A549 treated with AZD9567 at 1 μM for 4 hours (cell line): Measurements from ENCODE around the gene TAS2R46. TPM values are rescaled to one million over a fixed set of nuclear protein-coding genes. Genes with fewer than 3 reads are reported as not detected.

Source experiments
- total RNA-seq: library from RNA; stranded (reverse); fragments of 200-300 nt; extraction: Qiagen RNA extraction; gene quantifications from 5 replicates; pipeline ENCODE4 v1.2.3, GENCODE V29; 2022; ENCODE audit not compliant: insufficient read depth

TAS2R46 gene, protein sequence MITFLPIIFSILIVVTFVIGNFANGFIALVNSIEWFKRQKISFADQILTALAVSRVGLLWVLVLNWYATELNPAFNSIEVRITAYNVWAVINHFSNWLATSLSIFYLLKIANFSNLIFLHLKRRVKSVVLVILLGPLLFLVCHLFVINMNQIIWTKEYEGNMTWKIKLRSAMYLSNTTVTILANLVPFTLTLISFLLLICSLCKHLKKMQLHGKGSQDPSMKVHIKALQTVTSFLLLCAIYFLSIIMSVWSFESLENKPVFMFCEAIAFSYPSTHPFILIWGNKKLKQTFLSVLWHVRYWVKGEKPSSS
- total RNA-seq: not detected in 5 replicates

GRCh38 chr12:11062194-11062593, at the start of gene TAS2R46:
TSS of gene TAS2R46 (minus strand) at chr12:11062294. CDS start at chr12:11062294, 0 bp downstream.

DNA sequence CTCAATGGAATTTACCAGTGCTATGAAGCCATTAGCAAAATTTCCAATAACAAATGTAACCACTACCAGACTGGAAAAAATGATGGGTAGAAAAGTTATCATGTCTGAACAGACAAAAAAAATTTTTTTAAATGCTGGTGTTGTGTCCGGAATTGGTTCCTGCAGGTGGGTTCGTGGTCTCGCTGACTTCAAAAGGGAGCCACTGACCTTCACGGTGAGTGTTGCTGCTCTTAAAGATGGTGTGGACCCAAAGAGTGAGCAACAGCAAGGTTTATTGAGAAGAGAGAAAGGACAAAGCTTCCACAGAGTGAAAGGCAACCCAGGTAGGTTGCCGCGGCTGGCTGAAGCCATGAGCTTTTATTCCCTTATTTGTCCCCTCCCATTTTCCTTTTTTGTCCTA, 30.0 kb upstream of the TAS2R46 start, which contains the start of gene TAS2R43:
TSS of gene TAS2R43 (minus strand) at position 186 of the 400 bp plus-strand sequence. CDS start at position 102, 84 bp downstream.

GRCh38 chr12:11031307-11031706, 30.8 kb downstream of the TAS2R46 start, which contains the start of gene TAS2R31:
TSS of gene TAS2R31 (minus strand) at chr12:11031407. CDS start at chr12:11031335, 72 bp downstream.

GRCh38 chr12:11022520-11022919, 39.6 kb downstream of the TAS2R46 start, which contains the start of gene TAS2R19:
TSS of gene TAS2R19 (minus strand) at chr12:11022620. CDS start at chr12:11022571, 49 bp downstream.

Other genes with a start within 250 kb of the TAS2R46 start
- 0.08 to 0.15 TPM (median 0.08 TPM) in 3 of 5 replicates, not detected in the others for gene TAS2R10, start 235.9 kb downstream of the TAS2R46 start, total RNA-seq
- 3.1 to 3.6 TPM (median 3.4 TPM) in 4 of 5 replicates, not detected in the other for gene PRR4, start 212.8 kb downstream of the TAS2R46 start, total RNA-seq
- gene PRH1, start 178.0 kb downstream of the TAS2R46 start, total RNA-seq: 1.0 to 3.7 TPM (median 3.0 TPM) in 4 of 5 replicates, not detected in the other
- not detected in 5 replicates for gene TAS2R13, start 152.7 kb downstream of the TAS2R46 start, total RNA-seq
- gene PRH2, start 133.1 kb downstream of the TAS2R46 start, total RNA-seq: 0.16 to 0.42 TPM in 2 of 5 replicates, not detected in the others
- gene TAS2R14, start 123.0 kb downstream of the TAS2R46 start, total RNA-seq: 0.41 to 0.83 TPM (median 0.72 TPM) in 4 of 5 replicates, not detected in the other
- not detected in 5 replicates for gene TAS2R50, start 75.4 kb downstream of the TAS2R46 start, total RNA-seq
- 0.07 to 0.16 TPM (median 0.09 TPM) in 3 of 5 replicates, not detected in the others for gene TAS2R20, start 64.0 kb downstream of the TAS2R46 start, total RNA-seq
- gene TAS2R19, start 39.7 kb downstream of the TAS2R46 start, total RNA-seq: 0.12 to 0.16 TPM (median 0.16 TPM) in 3 of 5 replicates, not detected in the others
- gene TAS2R31, start 30.9 kb downstream of the TAS2R46 start, total RNA-seq: 0.13 to 0.27 TPM (median 0.22 TPM) in 4 of 5 replicates, not detected in the other
- not detected in 5 replicates for gene TAS2R43, start 30.0 kb upstream of the TAS2R46 start, total RNA-seq
- gene TAS2R30, start 72.3 kb upstream of the TAS2R46 start, total RNA-seq: 0.05 TPM in 1 of 5 replicates, not detected in the others
- 6.3 to 8.5 TPM (median 8.4 TPM) in 5 replicates for gene SMIM10L1, start 108.9 kb upstream of the TAS2R46 start, total RNA-seq
- gene TAS2R42, start 124.6 kb upstream of the TAS2R46 start, total RNA-seq: not detected in 5 replicates
- not detected in 5 replicates for gene PRB3, start 207.4 kb upstream of the TAS2R46 start, total RNA-seq
- not detected in 5 replicates for gene PRB4, start 248.1 kb upstream of the TAS2R46 start, total RNA-seq